ENCODE data around the gene PCDHGC4.

DNA sequence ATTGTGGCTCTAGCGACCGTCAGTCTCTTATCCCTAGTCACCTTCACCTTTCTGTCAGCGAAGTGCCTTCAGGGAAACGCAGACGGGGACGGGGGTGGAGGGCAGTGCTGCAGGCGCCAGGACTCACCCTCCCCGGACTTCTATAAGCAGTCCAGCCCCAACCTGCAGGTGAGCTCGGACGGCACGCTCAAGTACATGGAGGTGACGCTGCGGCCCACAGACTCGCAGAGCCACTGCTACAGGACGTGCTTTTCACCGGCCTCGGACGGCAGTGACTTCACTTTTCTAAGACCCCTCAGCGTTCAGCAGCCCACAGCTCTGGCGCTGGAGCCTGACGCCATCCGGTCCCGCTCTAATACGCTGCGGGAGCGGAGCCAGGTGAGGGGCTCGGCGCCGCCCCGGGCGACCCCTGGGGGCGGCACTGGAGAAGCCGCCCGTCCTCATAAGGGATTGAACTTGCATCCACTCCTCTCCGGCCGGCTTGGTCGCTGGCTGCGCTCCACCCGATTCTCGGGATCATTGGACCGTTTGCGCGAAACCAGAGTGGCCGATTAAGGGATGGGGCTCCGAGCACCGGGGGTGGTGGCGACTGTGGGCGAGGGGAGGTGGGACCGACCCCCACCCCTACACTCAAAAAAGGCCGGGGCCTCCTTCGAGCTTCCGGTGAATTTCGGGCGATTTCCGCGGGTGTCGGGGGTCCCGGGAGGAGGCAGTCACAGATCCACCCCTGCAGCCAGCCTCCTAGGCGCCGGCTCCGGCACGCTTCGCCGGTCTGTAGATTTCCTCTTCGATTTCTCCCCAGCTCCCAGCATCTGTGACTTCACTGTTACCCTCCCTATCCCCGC, 6.7 kb downstream of the PCDHGC4 start:
- TF ChIP-seq POLR2A (IDR thresholded peaks at IDR 0.05): no peak
- TF ChIP-seq, protein P1, sequence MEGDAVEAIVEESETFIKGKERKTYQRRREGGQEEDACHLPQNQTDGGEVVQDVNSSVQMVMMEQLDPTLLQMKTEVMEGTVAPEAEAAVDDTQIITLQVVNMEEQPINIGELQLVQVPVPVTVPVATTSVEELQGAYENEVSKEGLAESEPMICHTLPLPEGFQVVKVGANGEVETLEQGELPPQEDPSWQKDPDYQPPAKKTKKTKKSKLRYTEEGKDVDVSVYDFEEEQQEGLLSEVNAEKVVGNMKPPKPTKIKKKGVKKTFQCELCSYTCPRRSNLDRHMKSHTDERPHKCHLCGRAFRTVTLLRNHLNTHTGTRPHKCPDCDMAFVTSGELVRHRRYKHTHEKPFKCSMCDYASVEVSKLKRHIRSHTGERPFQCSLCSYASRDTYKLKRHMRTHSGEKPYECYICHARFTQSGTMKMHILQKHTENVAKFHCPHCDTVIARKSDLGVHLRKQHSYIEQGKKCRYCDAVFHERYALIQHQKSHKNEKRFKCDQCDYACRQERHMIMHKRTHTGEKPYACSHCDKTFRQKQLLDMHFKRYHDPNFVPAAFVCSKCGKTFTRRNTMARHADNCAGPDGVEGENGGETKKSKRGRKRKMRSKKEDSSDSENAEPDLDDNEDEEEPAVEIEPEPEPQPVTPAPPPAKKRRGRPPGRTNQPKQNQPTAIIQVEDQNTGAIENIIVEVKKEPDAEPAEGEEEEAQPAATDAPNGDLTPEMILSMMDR (IDR thresholded peaks at IDR 0.05): no peak

Data from adrenal gland (tissue), 5 donors.